Measurements from ENCODE around the gene SH3GLB1.

Gene SH3GLB1

GRCh38 chr1:86773341-86774288, 69.2 kb downstream of the SH3GLB1 start:
- no peak for DNase-seq (ENCODE audit: low read depth in 2 of 2)

- DNase-seq (ENCODE audit: low read depth in 2 of 2) = no peak
These were observed 70.2 kb downstream of the SH3GLB1 start for GRCh38 chr1:86774305-86775295.

- DNase-seq (ENCODE audit: low read depth in 2 of 2) = no peak
These were observed 71.0 kb downstream of the SH3GLB1 start for GRCh38 chr1:86775395-86775794.

GRCh38 chr1:86776108-86776507, 71.7 kb downstream of the SH3GLB1 start:
- DNase-seq (ENCODE audit: low read depth in 2 of 2) = no peak

GRCh38 chr1:86778569-86779239, 74.3 kb downstream of the SH3GLB1 start:
- DNase-seq (ENCODE audit: low read depth in 2 of 2) = no peak

GRCh38 chr1:86779308-86780191, 75.2 kb downstream of the SH3GLB1 start:
- DNase-seq (ENCODE audit: low read depth in 2 of 2) = no peak

GRCh38 chr1:86782482-86782881, 78.1 kb downstream of the SH3GLB1 start:
- no peak for DNase-seq (ENCODE audit: low read depth in 2 of 2)

GRCh38 chr1:86787621-86788020, 83.2 kb downstream of the SH3GLB1 start:
- no peak for DNase-seq (ENCODE audit: low read depth in 2 of 2)

- DNase-seq (ENCODE audit: low read depth in 2 of 2) = no peak
These were observed 84.2 kb downstream of the SH3GLB1 start for GRCh38 chr1:86788300-86789206.

- no peak for DNase-seq (ENCODE audit: low read depth in 2 of 2)
These were observed 90.9 kb downstream of the SH3GLB1 start for GRCh38 chr1:86795316-86795715.
